Measurements from ENCODE around the gene ONECUT1. TPM values are rescaled to one million over a fixed set of nuclear protein-coding genes. Genes with fewer than 3 reads are reported as not detected.
"Not testable (repeated sequence)": the region's sequence is repeated elsewhere in the genome, so short reads cannot be mapped to it uniquely, and the experiment has no call there.

The ONECUT1 gene
- 1 to 10 TPM; 1.8 to 5.3 TPM for total RNA-seq
- 5.6 TPM for polyA plus RNA-seq (2013, experiment 1 of 2)
- 4.6 TPM for polyA plus RNA-seq (2013, experiment 2 of 2)
- long read RNA-seq, experiment 1, result 0 reads
- long read RNA-seq, experiment 2, result 0 reads
- long read RNA-seq, experiment 3, result 0 reads
- long read RNA-seq, experiment 4, result 0 reads

- WGBS, 2 experiments (ENCODE audit: insufficient coverage in 1 of 2, insufficient read length in 1 of 2), result 0% methylated on average over 35 to 64 of the region's 64 CpGs
- no peak within 1 kb of the TSS for H3K9ac ChIP-seq (ENCODE audit: extremely low read depth, low read length, poor library complexity, severe bottlenecking)
- peaks cover 98% of the 10 kb centered on the region for H3K27me3 ChIP-seq (ENCODE audit: control insufficient read depth, insufficient read depth, low read length, poor library complexity, severe bottlenecking)
- Mint-ChIP-seq H3K27me3 (ENCODE audit: insufficient read depth) (peaks cover 69% of the 10 kb centered on the region), H3K27ac (no peak within 1 kb of the TSS), H3K9me3 (no peaks in the 10 kb centered on the region), H3K4me3 (peak within 1 kb of the TSS; percentile 63), H3K36me3 (ENCODE audit: low read depth) (no peaks in the 10 kb centered on the region), H3K4me1 (peaks cover 46% of the 10 kb centered on the region)
- H3K4me3 ChIP-seq (ENCODE audit: low read length), result peak within 1 kb of the TSS; percentile 76
- no peaks in the 10 kb centered on the region for H3K9me3 ChIP-seq (ENCODE audit: control insufficient read depth, low read length)
- peak within 1 kb of the TSS; percentile 2 for H3K27ac ChIP-seq (ENCODE audit: low read depth, low read length)
- peaks cover 26% of the 10 kb centered on the region for H3K4me1 ChIP-seq (ENCODE audit: control insufficient read depth, insufficient read depth, low read length)
- TF ChIP-seq CTCF (conservative IDR thresholded peaks at IDR 0.05), result no peak
- DNase-seq, result peak; percentile 91
- no peaks in the 10 kb centered on the region for H3K36me3 ChIP-seq (ENCODE audit: control insufficient read depth, insufficient read depth, low read length)
These were observed at the start of gene ONECUT1 for GRCh38 chr15:52790169-52790708. ONECUT1 (minus strand) TSS chr15:52790336; CDS start chr15:52789884, 452 bp downstream.

DNA sequence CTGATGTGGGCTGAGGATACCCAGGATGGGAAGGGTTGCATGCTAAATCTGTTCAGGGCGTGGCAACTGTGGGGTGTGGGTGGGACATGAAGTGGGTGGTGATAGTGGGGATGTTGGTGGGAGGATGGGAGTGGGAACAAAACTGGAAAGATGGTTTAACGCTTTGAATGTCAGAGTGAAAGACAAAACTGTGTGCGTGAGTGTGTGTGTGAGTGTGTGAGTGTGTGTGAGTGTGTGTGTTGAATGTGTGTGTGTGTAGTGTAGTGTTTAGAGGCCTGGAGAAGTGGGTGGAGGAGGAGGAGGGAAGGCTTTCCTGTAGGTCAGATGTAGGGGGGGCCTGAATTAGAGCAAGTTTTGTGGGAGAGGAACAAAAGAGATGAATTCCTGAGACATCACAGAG lies 44.2 kb upstream of the ONECUT1 start:
- Histone ChIP-seq H3K27ac (ENCODE audit: low read depth, low read length) (no peak overlapping the region), H3K9ac (ENCODE audit: extremely low read depth, low read length, poor library complexity, severe bottlenecking) (no peak overlapping the region), H3K9me3 (ENCODE audit: control insufficient read depth, low read length) (no peaks in the 10 kb centered on the region), H3K27me3 (ENCODE audit: control insufficient read depth, insufficient read depth, low read length, poor library complexity, severe bottlenecking) (no peaks in the 10 kb centered on the region), H3K36me3 (ENCODE audit: control insufficient read depth, insufficient read depth, low read length) (no peaks in the 10 kb centered on the region), H3K4me1 (ENCODE audit: control insufficient read depth, insufficient read depth, low read length) (no peaks in the 10 kb centered on the region), H3K4me3 (ENCODE audit: low read length) (no peak overlapping the region)
- no peaks in the 10 kb centered on the region for H3K36me3 Mint-ChIP-seq (ENCODE audit: low read depth)
- H3K27me3 Mint-ChIP-seq (ENCODE audit: insufficient read depth), result peaks cover 2% of the 10 kb centered on the region
- no peak overlapping the region for H3K4me3 Mint-ChIP-seq
- WGBS, 2 experiments (ENCODE audit: insufficient coverage in 1 of 2, insufficient read length in 1 of 2), result 64 to 81% methylated on average over 3 of the region's 3 CpGs
- no peak overlapping the region for H3K27ac Mint-ChIP-seq
- H3K4me1 Mint-ChIP-seq, result no peaks in the 10 kb centered on the region
- peaks cover 9% of the 10 kb centered on the region for H3K9me3 Mint-ChIP-seq
- no peak for TF ChIP-seq CTCF (conservative IDR thresholded peaks at IDR 0.05)
- DNase-seq, result no peak

GRCh38 chr15:52824169-52824942 lies 34.2 kb upstream of the ONECUT1 start:
- not testable (repeated sequence) for H3K4me1 Mint-ChIP-seq; H3K9me3 ChIP-seq (ENCODE audit: control insufficient read depth, low read length); H3K27ac Mint-ChIP-seq; H3K4me3 ChIP-seq (ENCODE audit: low read length); H3K9ac ChIP-seq (ENCODE audit: extremely low read depth, low read length, poor library complexity, severe bottlenecking); H3K36me3 Mint-ChIP-seq (ENCODE audit: low read depth); DNase-seq; H3K4me3 Mint-ChIP-seq; H3K36me3 ChIP-seq (ENCODE audit: control insufficient read depth, insufficient read depth, low read length); H3K27me3 ChIP-seq (ENCODE audit: control insufficient read depth, insufficient read depth, low read length, poor library complexity, severe bottlenecking); H3K4me1 ChIP-seq (ENCODE audit: control insufficient read depth, insufficient read depth, low read length); H3K27ac ChIP-seq (ENCODE audit: low read depth, low read length)
- H3K27me3 Mint-ChIP-seq (ENCODE audit: insufficient read depth), result peaks cover 10% of the 10 kb centered on the region
- WGBS, 2 experiments (ENCODE audit: insufficient coverage in 1 of 2, insufficient read length in 1 of 2), result 88 to 93% methylated on average over 10 to 14 of the region's 14 CpGs
- peaks cover 25% of the 10 kb centered on the region for H3K9me3 Mint-ChIP-seq
